Lower lobe of right lung (tissue), 2 donors: ENCODE data around the gene C1R. TPM values are rescaled to one million over a fixed set of nuclear protein-coding genes. Genes with fewer than 3 reads are reported as not detected.

ENCODE experiments used
- ATAC-seq, 2 donors: fragments of 200-7000 bp; cut with Tn5 transposase; one replicate each; pipeline ENCODE4 v1.9.1; 2020 to 2022; ENCODE audit warnings: mild to moderate bottlenecking in 2 of 2, moderate library complexity in 2 of 2
- DNase-seq: peaks from one replicate; pipeline ENCODE4 v3.0.0-alpha.2; 2020
- H3K27ac ChIP-seq: fragments of 200-600 bp; one replicate; pipeline ENCODE4 v1.8.0; 2022
- H3K27me3 ChIP-seq: fragments of 200-600 bp; one replicate; pipeline ENCODE4 v1.8.0; 2022; ENCODE audit warnings: low read depth
- H3K36me3 ChIP-seq: fragments of 200-600 bp; one replicate; pipeline ENCODE4 v1.8.0; 2022; ENCODE audit warnings: mild to moderate bottlenecking
- H3K4me1 ChIP-seq: fragments of 200-600 bp; one replicate; pipeline ENCODE4 v1.8.0; 2022
- H3K4me3 ChIP-seq: fragments of 200-600 bp; one replicate; pipeline ENCODE4 v1.8.0; 2022; ENCODE audit warnings: mild to moderate bottlenecking
- H3K9me3 ChIP-seq: fragments of 200-600 bp; one replicate; pipeline ENCODE4 v1.8.0; 2022
- intact Hi-C: fragments of 100-400 bp; cut with DNase I; formaldehyde crosslinking; loops from one replicate; pipeline ENCODE4 v1.11.0; 2022
- total RNA-seq: library from RNA; stranded (reverse); fragmentation: NEBNext Ultra II Directional; extraction: Animal tissue kit (Norgen Biotek cat#: 25700); gene quantifications from one replicate; pipeline ENCODE4 v1.2.1, GENCODE V29; 2021
- TF ChIP-seq, protein P1 (sequence below): fragments of 200-600 bp; IDR thresholded peaks from one replicate; pipeline ENCODE4 v1.8.0; 2022; ENCODE audit warnings: antibody characterized with exemption, mild to moderate bottlenecking
- donor health status: DM: no; HTN: yes; CAD: no; lungs with severe emphysema.

C1R gene
- total RNA-seq, 1 donor from 2014 or later: 373 TPM

DNA sequence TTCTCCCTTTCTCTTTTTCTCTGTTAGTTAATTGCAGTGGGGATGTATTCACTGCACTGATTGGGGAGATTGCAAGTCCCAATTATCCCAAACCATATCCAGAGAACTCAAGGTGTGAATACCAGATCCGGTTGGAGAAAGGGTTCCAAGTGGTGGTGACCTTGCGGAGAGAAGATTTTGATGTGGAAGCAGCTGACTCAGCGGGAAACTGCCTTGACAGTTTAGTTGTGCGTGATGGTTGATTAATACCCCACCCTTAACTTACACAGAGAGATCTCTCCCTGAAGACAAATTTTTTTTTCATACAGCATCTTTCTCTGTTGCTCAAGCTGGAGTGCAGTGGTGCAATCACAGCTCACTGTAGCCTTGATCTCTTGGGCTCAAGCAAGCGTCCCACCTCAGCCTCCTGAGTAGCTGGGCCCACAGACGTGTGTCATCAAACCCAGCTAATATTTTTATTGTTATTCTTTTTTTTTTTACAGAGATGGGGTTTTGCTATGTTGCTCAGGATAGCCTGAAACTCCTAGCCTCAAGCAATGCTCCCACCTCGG lies 27.1 kb downstream of the C1R start:
- ATAC-seq (no peak), DNase-seq (no peak)
- no peak overlapping the region for H3K4me3 ChIP-seq
- no peak overlapping the region for H3K27ac ChIP-seq
- H3K9me3 ChIP-seq: no peaks in the 10 kb centered on the region
- H3K36me3 ChIP-seq: peaks cover 40% of the 10 kb centered on the region
- TF ChIP-seq, protein P1, sequence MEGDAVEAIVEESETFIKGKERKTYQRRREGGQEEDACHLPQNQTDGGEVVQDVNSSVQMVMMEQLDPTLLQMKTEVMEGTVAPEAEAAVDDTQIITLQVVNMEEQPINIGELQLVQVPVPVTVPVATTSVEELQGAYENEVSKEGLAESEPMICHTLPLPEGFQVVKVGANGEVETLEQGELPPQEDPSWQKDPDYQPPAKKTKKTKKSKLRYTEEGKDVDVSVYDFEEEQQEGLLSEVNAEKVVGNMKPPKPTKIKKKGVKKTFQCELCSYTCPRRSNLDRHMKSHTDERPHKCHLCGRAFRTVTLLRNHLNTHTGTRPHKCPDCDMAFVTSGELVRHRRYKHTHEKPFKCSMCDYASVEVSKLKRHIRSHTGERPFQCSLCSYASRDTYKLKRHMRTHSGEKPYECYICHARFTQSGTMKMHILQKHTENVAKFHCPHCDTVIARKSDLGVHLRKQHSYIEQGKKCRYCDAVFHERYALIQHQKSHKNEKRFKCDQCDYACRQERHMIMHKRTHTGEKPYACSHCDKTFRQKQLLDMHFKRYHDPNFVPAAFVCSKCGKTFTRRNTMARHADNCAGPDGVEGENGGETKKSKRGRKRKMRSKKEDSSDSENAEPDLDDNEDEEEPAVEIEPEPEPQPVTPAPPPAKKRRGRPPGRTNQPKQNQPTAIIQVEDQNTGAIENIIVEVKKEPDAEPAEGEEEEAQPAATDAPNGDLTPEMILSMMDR: no peak
- intact Hi-C loops: no loop called here
- H3K27me3 ChIP-seq: no peaks in the 10 kb centered on the region
- peaks cover 12% of the 10 kb centered on the region for H3K4me1 ChIP-seq

DNA sequence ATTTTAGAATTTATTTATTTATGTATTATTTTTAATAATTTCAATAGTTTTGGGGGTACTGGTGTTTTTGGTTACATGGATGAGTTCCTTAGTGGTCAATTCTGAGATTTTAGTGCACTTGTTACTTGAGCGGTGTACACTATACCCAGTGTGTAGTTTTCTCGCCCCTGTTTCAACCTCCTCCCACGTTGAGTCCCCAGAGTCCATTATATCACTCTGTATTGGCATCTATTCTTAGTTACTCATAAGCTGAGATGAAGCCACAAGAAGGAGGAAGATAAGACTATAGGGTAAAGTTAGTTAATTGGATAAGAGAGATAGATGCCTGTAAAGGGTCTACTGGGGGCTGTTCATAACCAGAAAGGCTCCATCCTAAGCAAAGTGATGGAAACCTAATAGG lies 27.7 kb downstream of the C1R start:
- Histone ChIP-seq H3K36me3 (peaks cover 34% of the 10 kb centered on the region), H3K4me3 (no peak overlapping the region), H3K9me3 (no peaks in the 10 kb centered on the region), H3K4me1 (peaks cover 18% of the 10 kb centered on the region), H3K27ac (no peak overlapping the region), H3K27me3 (no peaks in the 10 kb centered on the region)
- TF ChIP-seq, protein P1: no peak
- ATAC-seq: no peak
- intact Hi-C loops: no loop called here
- no peak for DNase-seq

DNA sequence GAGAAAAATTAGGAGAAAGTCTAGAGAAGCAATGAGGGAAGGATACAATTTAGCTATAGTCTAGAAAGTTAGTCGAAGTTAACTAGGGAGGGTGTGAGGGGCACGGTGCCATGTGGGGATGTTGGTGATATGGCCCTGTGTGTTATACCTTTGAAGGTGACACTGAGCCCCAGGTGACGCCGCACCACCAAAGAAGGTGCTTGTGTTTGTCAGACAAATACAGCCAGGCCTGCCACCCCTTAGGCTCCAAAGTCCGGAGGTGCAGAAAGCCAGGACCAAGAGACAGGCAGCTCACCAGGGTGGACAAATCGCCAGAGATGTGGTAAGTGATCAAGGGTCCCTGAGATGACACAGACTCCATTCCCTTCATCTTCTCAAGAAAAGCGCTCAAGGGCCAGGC lies 30.6 kb downstream of the C1R start:
- H3K36me3 ChIP-seq: peaks cover 25% of the 10 kb centered on the region
- peaks cover 27% of the 10 kb centered on the region for H3K4me1 ChIP-seq
- H3K4me3 ChIP-seq: peak overlapping the region; percentile 50
- intact Hi-C loops: no loop called here
- no peaks in the 10 kb centered on the region for H3K9me3 ChIP-seq
- peak overlapping the region; percentile 70 for H3K27ac ChIP-seq
- H3K27me3 ChIP-seq: no peaks in the 10 kb centered on the region
- TF ChIP-seq, protein P1: no peak
- no peak for ATAC-seq
- DNase-seq: no peak

DNA sequence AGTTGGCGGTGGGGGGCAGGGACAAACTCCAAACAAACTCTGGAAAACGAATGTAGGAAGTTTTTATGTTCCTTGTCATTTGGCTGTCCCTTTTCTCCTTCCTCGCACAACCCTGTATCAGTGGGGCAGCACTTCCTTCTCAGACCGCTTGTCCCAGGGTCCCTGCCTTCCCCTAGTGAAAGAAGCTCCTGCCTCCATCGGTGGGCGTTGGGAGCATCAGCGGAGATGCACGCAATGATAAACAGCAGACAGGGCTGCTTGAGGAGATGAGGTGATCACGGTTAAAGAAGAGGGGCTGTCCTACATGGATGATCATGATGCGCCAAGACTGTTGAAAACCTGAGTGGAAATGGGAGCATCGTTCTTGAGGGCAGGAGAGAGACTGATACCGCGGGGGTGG lies 31.1 kb downstream of the C1R start:
- peak overlapping the region; percentile 70 for H3K27ac ChIP-seq
- DNase-seq: no peak
- H3K9me3 ChIP-seq: no peaks in the 10 kb centered on the region
- peaks cover 27% of the 10 kb centered on the region for H3K4me1 ChIP-seq
- intact Hi-C loops: no loop called here
- no peaks in the 10 kb centered on the region for H3K27me3 ChIP-seq
- peak in 1 of 2 donors; percentile 16 for ATAC-seq
- peak overlapping the region; percentile 50 for H3K4me3 ChIP-seq
- H3K36me3 ChIP-seq: peaks cover 22% of the 10 kb centered on the region
- TF ChIP-seq, protein P1: no peak

DNA sequence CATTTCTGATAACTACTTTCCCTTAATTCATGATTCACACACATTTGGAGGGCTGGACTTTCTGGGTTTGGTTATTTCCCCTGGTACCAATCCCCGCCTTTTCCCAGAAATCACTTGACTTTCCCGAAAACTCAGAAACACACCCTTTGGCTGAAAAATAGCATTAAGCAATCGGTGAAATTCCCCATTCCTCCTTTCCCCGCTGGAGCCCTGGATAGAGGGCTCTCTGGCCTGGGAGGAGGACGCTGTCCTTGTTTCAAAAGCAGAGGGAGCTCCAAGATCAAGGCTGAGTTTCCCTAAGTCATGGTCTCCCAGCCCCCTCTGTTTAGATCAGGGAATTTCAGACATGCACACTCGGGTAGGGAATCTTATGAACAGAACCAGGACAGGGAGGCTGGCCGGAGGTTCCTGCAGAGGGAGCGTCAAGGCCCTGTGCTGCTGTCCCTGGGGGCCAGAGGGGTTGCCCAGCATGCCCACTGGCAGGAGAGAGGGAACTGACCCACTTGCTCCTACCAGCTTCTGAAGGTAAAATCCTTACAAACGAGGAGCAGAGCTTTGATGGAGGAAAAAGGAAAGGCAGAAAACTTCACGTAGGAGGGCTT lies 31.8 kb downstream of the C1R start, which contains the start of gene C1S:
Gene C1S, plus strand, starts transcription at position 366 of the 602 bp plus-strand sequence. CDS start 1,195 bp downstream, outside the sequence.
- no peaks in the 10 kb centered on the region for H3K9me3 ChIP-seq
- peak within 1 kb of the TSS; percentile 50 for H3K4me3 ChIP-seq
- no peaks in the 10 kb centered on the region for H3K27me3 ChIP-seq
- H3K36me3 ChIP-seq: peaks cover 15% of the 10 kb centered on the region
- DNase-seq (peak; percentile 48), ATAC-seq (peak; percentile 95 to 97)
- peaks cover 27% of the 10 kb centered on the region for H3K4me1 ChIP-seq
- TF ChIP-seq, protein P1: peak; percentile 70
- H3K27ac ChIP-seq: peak within 1 kb of the TSS; percentile 70
- intact Hi-C loops: no loop called here
